Iris pigment epithelial cell (primary cell): ENCODE measurements around the gene TMEM187.

Source experiments
- DNase-seq: peaks from one replicate; pipeline ENCODE4 v3.0.0-alpha.2; 2011; ENCODE audit warnings: low read depth

Gene TMEM187, protein sequence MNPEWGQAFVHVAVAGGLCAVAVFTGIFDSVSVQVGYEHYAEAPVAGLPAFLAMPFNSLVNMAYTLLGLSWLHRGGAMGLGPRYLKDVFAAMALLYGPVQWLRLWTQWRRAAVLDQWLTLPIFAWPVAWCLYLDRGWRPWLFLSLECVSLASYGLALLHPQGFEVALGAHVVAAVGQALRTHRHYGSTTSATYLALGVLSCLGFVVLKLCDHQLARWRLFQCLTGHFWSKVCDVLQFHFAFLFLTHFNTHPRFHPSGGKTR

GRCh38 chrX:153972368-153973126 is at the start of gene TMEM187:
TMEM187 (plus strand) TSS chrX:153972754; CDS start chrX:153982063, 9,309 bp downstream.
- DNase-seq: peak; percentile 80

GRCh38 chrX:153922932-153923857 is 49.4 kb upstream of the TMEM187 start:
- peak; percentile 57 for DNase-seq

DNA sequence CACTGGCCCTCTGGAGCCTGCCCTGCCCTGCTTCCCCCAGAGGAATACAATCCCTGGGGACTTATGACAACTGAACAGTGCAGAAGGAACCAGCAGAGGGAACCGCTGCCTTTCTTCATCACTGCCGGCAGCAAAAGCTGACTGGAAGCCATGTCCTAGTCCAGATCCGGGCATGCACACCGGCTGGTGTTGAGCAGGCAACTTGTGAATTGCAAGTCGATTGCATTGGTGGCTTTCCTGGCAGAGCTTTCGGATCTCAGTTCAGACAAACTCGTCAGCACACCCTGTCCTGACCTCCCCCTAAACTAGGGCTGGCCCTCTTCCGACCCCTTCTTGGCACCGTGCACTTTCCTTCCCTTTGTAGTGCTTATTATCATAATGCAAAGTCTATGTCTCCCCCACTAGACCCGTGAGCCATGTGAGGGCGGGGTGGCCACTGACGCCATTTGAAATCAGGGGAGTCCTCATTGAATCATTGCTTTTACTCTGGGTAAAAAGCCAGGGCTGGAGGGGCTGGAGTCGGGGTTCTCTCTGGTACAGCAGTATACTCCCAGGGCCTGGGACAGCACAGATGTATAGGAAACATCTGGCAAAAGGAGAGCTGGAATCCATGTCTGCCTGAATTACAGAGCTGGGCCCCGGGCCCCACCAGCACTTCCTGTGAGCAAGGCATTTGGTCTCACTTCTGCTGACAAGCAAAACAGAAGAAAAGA is 48.2 kb upstream of the TMEM187 start:
- DNase-seq: peak; percentile 32

- no peak for DNase-seq
Measured at GRCh38 chrX:153925387-153925738, 47.2 kb upstream of the TMEM187 start.

GRCh38 chrX:153925739-153926551 is 46.6 kb upstream of the TMEM187 start, which contains the start of gene ARHGAP4:
ARHGAP4 (minus strand) TSS chrX:153926264; CDS start chrX:153926202, 62 bp downstream.
- DNase-seq: no peak

DNA sequence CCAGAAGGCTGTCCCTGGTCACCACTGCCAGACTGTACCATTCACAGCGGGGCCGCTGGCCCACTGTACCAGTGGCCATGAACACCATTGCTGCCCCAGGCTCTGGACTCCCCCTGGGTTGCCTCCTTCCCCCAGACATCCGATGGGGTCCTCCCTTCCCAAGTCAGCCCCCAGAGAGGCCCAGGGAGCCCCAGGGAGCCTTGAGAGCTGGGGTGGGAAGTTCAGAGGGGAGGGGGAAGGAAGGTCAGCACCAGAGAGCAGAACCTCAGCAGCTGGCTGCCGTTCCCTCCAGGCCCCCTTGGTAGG is 46.0 kb upstream of the TMEM187 start:
- no peak for DNase-seq

- peak; percentile 35 for DNase-seq
Measured at GRCh38 chrX:153926858-153927671, 45.5 kb upstream of the TMEM187 start.

GRCh38 chrX:153927672-153927921 is 45.0 kb upstream of the TMEM187 start:
- DNase-seq: no peak

DNA sequence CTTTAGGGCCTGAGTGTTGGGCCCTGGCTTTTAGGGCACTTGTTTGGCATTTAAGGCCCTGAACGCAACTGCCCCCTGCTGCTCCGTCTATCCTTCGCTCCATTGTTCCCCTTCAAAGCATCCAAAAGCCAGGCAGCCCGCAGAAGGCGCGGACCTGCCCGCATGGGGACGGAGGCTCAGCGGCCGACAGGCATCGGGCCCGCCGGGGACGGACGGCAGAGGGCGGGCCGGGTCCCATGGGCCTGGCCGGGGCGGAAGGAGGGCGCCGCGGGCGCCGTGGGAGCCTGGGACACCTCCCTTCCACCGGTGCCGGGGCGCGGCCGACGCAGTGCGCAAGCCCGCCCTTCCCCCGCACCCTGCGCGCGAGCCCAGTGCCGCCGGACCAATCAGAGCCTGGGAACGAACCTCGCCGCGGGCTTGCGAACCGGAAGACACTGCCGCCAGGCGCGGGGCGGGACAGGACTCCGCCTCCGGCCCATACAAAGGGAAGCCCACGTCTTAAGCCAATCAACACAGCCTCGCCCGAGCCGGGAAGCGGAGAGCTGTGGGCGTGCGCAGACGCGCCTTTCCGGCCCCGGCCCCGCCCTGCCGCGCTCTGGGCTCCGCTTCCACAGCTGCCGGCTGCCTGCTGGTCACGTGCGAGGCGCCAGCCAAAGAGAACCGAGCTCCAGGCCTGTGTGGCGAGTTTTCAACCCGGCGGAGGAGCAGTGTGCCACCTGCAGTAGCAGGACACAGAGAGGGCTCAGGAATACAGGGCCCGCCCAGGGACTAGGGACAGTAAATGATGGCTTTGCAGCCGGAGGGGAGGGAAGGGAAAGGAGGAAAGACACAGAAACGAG is 44.4 kb upstream of the TMEM187 start:
- peak; percentile 99 for DNase-seq

DNA sequence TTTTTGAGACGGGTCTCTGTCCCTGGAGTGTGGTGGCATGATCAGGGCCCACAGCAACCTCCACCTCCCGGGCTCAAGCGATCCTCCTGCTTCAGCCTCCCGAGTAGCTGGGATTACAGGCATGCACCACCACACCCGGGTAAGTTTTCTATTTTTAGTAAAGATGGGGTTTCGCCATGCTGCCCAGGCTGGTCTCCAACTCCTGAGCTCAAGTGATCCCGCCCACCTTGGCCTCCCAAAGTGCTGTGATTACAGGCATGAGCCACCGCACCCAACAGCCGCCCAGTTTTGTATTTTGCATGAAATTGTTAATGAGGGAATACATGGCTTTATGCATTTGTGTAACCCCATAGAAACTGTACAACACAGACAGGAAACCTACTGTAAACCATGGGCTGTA is 43.7 kb upstream of the TMEM187 start:
- no peak for DNase-seq

GRCh38 chrX:153929576-153929975 is 43.0 kb upstream of the TMEM187 start:
- DNase-seq: no peak

GRCh38 chrX:153930011-153930910 is 42.3 kb upstream of the TMEM187 start:
- no peak for DNase-seq

DNA sequence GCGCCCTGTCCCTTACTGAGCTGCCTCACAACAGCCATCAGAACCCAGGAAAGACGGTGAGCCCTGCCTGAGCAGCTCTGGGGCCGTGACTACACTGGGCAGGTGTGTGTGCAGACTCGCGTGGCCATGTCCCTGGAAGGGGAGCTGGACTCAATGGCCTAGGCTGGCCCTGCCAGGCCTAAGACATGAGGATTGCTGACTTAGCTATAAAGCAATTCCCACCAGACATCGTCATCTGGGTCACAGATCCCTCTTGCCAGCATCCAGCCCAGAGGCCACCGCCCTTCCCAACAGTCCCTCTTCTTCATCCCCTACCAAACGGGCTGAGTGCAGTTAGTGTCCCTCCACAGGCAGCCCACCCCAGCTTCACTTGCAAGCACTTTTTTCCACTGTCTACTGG is 41.4 kb upstream of the TMEM187 start:
- no peak for DNase-seq

- DNase-seq: no peak
Measured at GRCh38 chrX:153931748-153932147, 40.8 kb upstream of the TMEM187 start.

GRCh38 chrX:153932220-153932915 is 40.2 kb upstream of the TMEM187 start:
- DNase-seq: no peak

GRCh38 chrX:153933748-153934147 is 38.8 kb upstream of the TMEM187 start:
- DNase-seq: peak; percentile 62

DNA sequence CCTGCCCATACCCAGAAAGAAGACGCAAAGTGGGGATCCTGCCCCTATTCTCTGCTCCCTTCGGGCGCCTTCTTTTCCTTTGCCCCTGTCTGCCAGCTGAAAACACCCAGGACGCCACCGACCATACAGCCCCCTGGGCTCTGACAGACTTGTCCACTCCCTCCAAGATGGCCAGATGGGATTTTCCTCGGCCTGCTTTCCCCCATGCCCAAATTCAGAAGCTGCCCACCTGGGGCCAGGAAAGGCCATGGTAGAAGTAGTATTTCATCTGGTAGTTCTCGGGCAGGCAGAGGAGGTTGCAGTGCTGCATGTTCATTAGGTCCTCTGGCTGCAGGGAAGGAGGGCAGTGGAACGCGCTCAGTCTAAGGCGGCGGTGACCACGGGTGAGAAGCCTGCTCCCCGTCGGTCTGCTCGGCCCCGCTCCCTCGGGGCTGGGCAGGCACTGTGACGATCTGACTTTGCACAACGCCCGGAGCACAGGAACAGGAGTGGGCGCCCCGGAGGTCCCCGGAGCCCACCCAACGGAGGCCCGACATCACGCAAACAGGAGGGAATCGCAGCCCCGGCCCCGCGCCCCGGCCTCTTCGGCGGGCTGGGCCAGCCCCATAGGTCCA is 38.3 kb upstream of the TMEM187 start:
- no peak for DNase-seq
